ENCODE measurements around the gene VHLL. TPM values are rescaled to one million over a fixed set of nuclear protein-coding genes. Genes with fewer than 3 reads are reported as not detected.
A peak's percentile ranks its signal among the peaks of the same experiment; 100 is the strongest.
"Not testable (repeated sequence)": the region's sequence is repeated elsewhere in the genome, so short reads cannot be mapped to it uniquely, and the experiment has no call there.

Gene VHLL
- not detected for polyA plus RNA-seq (2013, experiment 1 of 2)
- polyA plus RNA-seq (2013, experiment 2 of 2): 0.08 TPM

GRCh38 chr1:156298852-156299357, at the start of gene VHLL:
Gene VHLL, minus strand, starts transcription at chr1:156299307. Its CDS starts 118 bp downstream, at chr1:156299189.
- H3K4me1 ChIP-seq (ENCODE audit: control insufficient read depth in 2 of 2, insufficient read depth in 1 of 2, low read depth in 1 of 2, low read length in 2 of 2): peaks cover 2 to 6% of the 10 kb centered on the region in 2 donors
- H2BK12ac ChIP-seq (ENCODE audit: low read length): peak within 1 kb of the TSS; percentile 16
- H2BK120ac ChIP-seq (ENCODE audit: low read depth, low read length): no peak within 1 kb of the TSS
- no peak within 1 kb of the TSS for H2BK5ac ChIP-seq (ENCODE audit: low read length)
- peaks cover 0 to 3% of the 10 kb centered on the region in 2 donors for H3K36me3 ChIP-seq (replicated peaks in 1 of 2; ENCODE audit: control insufficient read depth in 2 of 2, insufficient read depth in 2 of 2, low read length in 2 of 2)
- no peak within 1 kb of the TSS for H3K18ac ChIP-seq (ENCODE audit: low read length)
- no peak within 1 kb of the TSS for H2AK5ac ChIP-seq (ENCODE audit: low read depth, low read length)
- no peak within 1 kb of the TSS for H3K4me3 ChIP-seq (ENCODE audit: low read length in 2 of 2)
- no peak within 1 kb of the TSS for H4K91ac ChIP-seq (ENCODE audit: low read depth, low read length, poor library complexity)
- H3K27me3 ChIP-seq (ENCODE audit: control insufficient read depth in 3 of 3, insufficient read depth in 3 of 3, low read depth in 1 of 3, low read length in 3 of 3): no peaks in the 10 kb centered on the region
- no peak for DNase-seq (ENCODE audit: low spot score)
- no peak within 1 kb of the TSS for H3K14ac ChIP-seq (ENCODE audit: low read length)
- WGBS, 2 donors (ENCODE audit: extremely low coverage in 2 of 2, insufficient read length in 2 of 2, insufficient replicate concordance in 1 of 2): no CpG with 5 or more reads among the region's 19 CpGs
- no peak within 1 kb of the TSS for H3K23ac ChIP-seq (ENCODE audit: low read depth, low read length, poor library complexity)
- no peaks in the 10 kb centered on the region for H3K9me3 ChIP-seq (replicated peaks in 1 of 2; ENCODE audit: control insufficient read depth in 2 of 2, insufficient read depth in 1 of 2, low read depth in 1 of 2, low read length in 2 of 2)
- no peak within 1 kb of the TSS for H2AFZ ChIP-seq (ENCODE audit: low read length)
- peaks cover 4% of the 10 kb centered on the region for H3K79me1 ChIP-seq (ENCODE audit: low read depth, low read length)
- no peak within 1 kb of the TSS for H4K8ac ChIP-seq (ENCODE audit: low read depth, low read length)
- H3K27ac ChIP-seq (replicated peaks; ENCODE audit: low read length): no peak within 1 kb of the TSS
- H3K9ac ChIP-seq (ENCODE audit: low read depth, low read length, poor library complexity): peak within 1 kb of the TSS; percentile 27
- no peak within 1 kb of the TSS for H3K4ac ChIP-seq (ENCODE audit: low read length)
- H2BK15ac ChIP-seq (ENCODE audit: low read length): no peak within 1 kb of the TSS
- no peak within 1 kb of the TSS for H3K4me2 ChIP-seq (ENCODE audit: insufficient read depth, low read length, poor library complexity, severe bottlenecking)

GRCh38 chr1:156347331-156347730, 48.2 kb upstream of the VHLL start:
- no peaks in the 10 kb centered on the region for H3K79me1 ChIP-seq (ENCODE audit: low read depth, low read length)
- H3K9ac ChIP-seq (ENCODE audit: low read depth, low read length, poor library complexity): no peak overlapping the region
- no peak overlapping the region for H2AK5ac ChIP-seq (ENCODE audit: low read depth, low read length)
- no peak overlapping the region for H3K14ac ChIP-seq (ENCODE audit: low read length)
- no peak overlapping the region for H2BK5ac ChIP-seq (ENCODE audit: low read length)
- no peak overlapping the region for H2BK12ac ChIP-seq (ENCODE audit: low read length)
- no peak overlapping the region for H3K18ac ChIP-seq (ENCODE audit: low read length)
- H2BK120ac ChIP-seq (ENCODE audit: low read depth, low read length): no peak overlapping the region
- peaks cover 0 to 2% of the 10 kb centered on the region in 2 donors for H3K4me1 ChIP-seq (ENCODE audit: control insufficient read depth in 2 of 2, insufficient read depth in 1 of 2, low read depth in 1 of 2, low read length in 2 of 2)
- H3K27ac ChIP-seq (replicated peaks; ENCODE audit: low read length): no peak overlapping the region
- WGBS, 2 donors (ENCODE audit: extremely low coverage in 2 of 2, insufficient read length in 2 of 2, insufficient replicate concordance in 1 of 2): no CpG with 5 or more reads among the region's 4 CpGs
- H3K36me3 ChIP-seq (replicated peaks in 1 of 2; ENCODE audit: control insufficient read depth in 2 of 2, insufficient read depth in 2 of 2, low read length in 2 of 2): no peaks in the 10 kb centered on the region
- H4K8ac ChIP-seq (ENCODE audit: low read depth, low read length): peak overlapping the region; percentile 17
- H3K4me2 ChIP-seq (ENCODE audit: insufficient read depth, low read length, poor library complexity, severe bottlenecking): no peak overlapping the region
- H3K23ac ChIP-seq (ENCODE audit: low read depth, low read length, poor library complexity): no peak overlapping the region
- H2AFZ ChIP-seq (ENCODE audit: low read length): no peak overlapping the region
- DNase-seq (ENCODE audit: low spot score): no peak
- H4K91ac ChIP-seq (ENCODE audit: low read depth, low read length, poor library complexity): no peak overlapping the region
- no peak overlapping the region for H2BK15ac ChIP-seq (ENCODE audit: low read length)
- H3K27me3 ChIP-seq (ENCODE audit: control insufficient read depth in 3 of 3, insufficient read depth in 3 of 3, low read depth in 1 of 3, low read length in 3 of 3): peaks cover 0 to 41% (median 0%) of the 10 kb centered on the region in 3 experiments
- H3K4ac ChIP-seq (ENCODE audit: low read length): no peak overlapping the region
- no peaks in the 10 kb centered on the region for H3K9me3 ChIP-seq (replicated peaks in 1 of 2; ENCODE audit: control insufficient read depth in 2 of 2, insufficient read depth in 1 of 2, low read depth in 1 of 2, low read length in 2 of 2)
- H3K4me3 ChIP-seq (ENCODE audit: low read length in 2 of 2): no peak overlapping the region

GRCh38 chr1:156346636-156347035, 47.5 kb upstream of the VHLL start:
- Histone ChIP-seq H3K4me2 (ENCODE audit: insufficient read depth, low read length, poor library complexity, severe bottlenecking) (no peak overlapping the region), H3K4ac (ENCODE audit: low read length) (no peak overlapping the region), H3K27me3 (ENCODE audit: control insufficient read depth in 3 of 3, insufficient read depth in 3 of 3, low read depth in 1 of 3, low read length in 3 of 3) (peaks cover 0 to 43% (median 0%) of the 10 kb centered on the region in 3 experiments), H4K91ac (ENCODE audit: low read depth, low read length, poor library complexity) (no peak overlapping the region), H3K79me1 (ENCODE audit: low read depth, low read length) (no peaks in the 10 kb centered on the region), H3K4me1 (ENCODE audit: control insufficient read depth in 2 of 2, insufficient read depth in 1 of 2, low read depth in 1 of 2, low read length in 2 of 2) (peaks cover 0 to 2% of the 10 kb centered on the region in 2 donors), H3K18ac (ENCODE audit: low read length) (no peak overlapping the region), H3K4me3 (ENCODE audit: low read length in 2 of 2) (no peak overlapping the region), H2BK120ac (ENCODE audit: low read depth, low read length) (no peak overlapping the region), H2AK5ac (ENCODE audit: low read depth, low read length) (no peak overlapping the region), H3K36me3 (replicated peaks in 1 of 2; ENCODE audit: control insufficient read depth in 2 of 2, insufficient read depth in 2 of 2, low read length in 2 of 2) (no peaks in the 10 kb centered on the region), H3K14ac (ENCODE audit: low read length) (no peak overlapping the region), H3K27ac (replicated peaks; ENCODE audit: low read length) (no peak overlapping the region), H3K23ac (ENCODE audit: low read depth, low read length, poor library complexity) (no peak overlapping the region), H2BK15ac (ENCODE audit: low read length) (no peak overlapping the region), H3K9ac (ENCODE audit: low read depth, low read length, poor library complexity) (no peak overlapping the region), H2BK5ac (ENCODE audit: low read length) (no peak overlapping the region), H3K9me3 (replicated peaks in 1 of 2; ENCODE audit: control insufficient read depth in 2 of 2, insufficient read depth in 1 of 2, low read depth in 1 of 2, low read length in 2 of 2) (no peaks in the 10 kb centered on the region), H2AFZ (ENCODE audit: low read length) (no peak overlapping the region), H2BK12ac (ENCODE audit: low read length) (no peak overlapping the region), H4K8ac (ENCODE audit: low read depth, low read length) (no peak overlapping the region)
- DNase-seq (ENCODE audit: low spot score): no peak
- WGBS, 2 donors (ENCODE audit: extremely low coverage in 2 of 2, insufficient read length in 2 of 2, insufficient replicate concordance in 1 of 2): no CpG with 5 or more reads among the region's 2 CpGs

- peaks cover 0 to 41% (median 0%) of the 10 kb centered on the region in 3 experiments for H3K27me3 ChIP-seq (ENCODE audit: control insufficient read depth in 3 of 3, insufficient read depth in 3 of 3, low read depth in 1 of 3, low read length in 3 of 3)
- not testable (repeated sequence) for DNase-seq (ENCODE audit: low spot score); H3K14ac ChIP-seq (ENCODE audit: low read length); H3K79me1 ChIP-seq (ENCODE audit: low read depth, low read length); H2BK12ac ChIP-seq (ENCODE audit: low read length); H4K8ac ChIP-seq (ENCODE audit: low read depth, low read length); H3K4me3 ChIP-seq (ENCODE audit: low read length in 2 of 2); H3K18ac ChIP-seq (ENCODE audit: low read length); H3K23ac ChIP-seq (ENCODE audit: low read depth, low read length, poor library complexity); H3K4me2 ChIP-seq (ENCODE audit: insufficient read depth, low read length, poor library complexity, severe bottlenecking); H3K4me1 ChIP-seq (ENCODE audit: control insufficient read depth in 2 of 2, insufficient read depth in 1 of 2, low read depth in 1 of 2, low read length in 2 of 2); H3K36me3 ChIP-seq (replicated peaks in 1 of 2; ENCODE audit: control insufficient read depth in 2 of 2, insufficient read depth in 2 of 2, low read length in 2 of 2); H2BK15ac ChIP-seq (ENCODE audit: low read length); H3K27ac ChIP-seq (replicated peaks; ENCODE audit: low read length); H4K91ac ChIP-seq (ENCODE audit: low read depth, low read length, poor library complexity); H3K9me3 ChIP-seq (replicated peaks in 1 of 2; ENCODE audit: control insufficient read depth in 2 of 2, insufficient read depth in 1 of 2, low read depth in 1 of 2, low read length in 2 of 2); H2BK5ac ChIP-seq (ENCODE audit: low read length); H2AK5ac ChIP-seq (ENCODE audit: low read depth, low read length); H3K4ac ChIP-seq (ENCODE audit: low read length); H2BK120ac ChIP-seq (ENCODE audit: low read depth, low read length); H3K9ac ChIP-seq (ENCODE audit: low read depth, low read length, poor library complexity); H2AFZ ChIP-seq (ENCODE audit: low read length)
- no CpG with 5 or more reads among the region's 2 CpGs for WGBS, 2 donors (ENCODE audit: extremely low coverage in 2 of 2, insufficient read length in 2 of 2, insufficient replicate concordance in 1 of 2)
Measured at GRCh38 chr1:156346035-156346434, 46.9 kb upstream of the VHLL start.
